Measurements from ENCODE around the gene C17orf107. TPM values are rescaled to one million over a fixed set of nuclear protein-coding genes. Genes with fewer than 3 reads are reported as not detected.

C17orf107 gene
- total and polyA plus RNA-seq, 9 of the 15 experiments (the other 6 are each of a cell fraction or from before 2014, with no cell fraction given): 0.05 to 0.29 (median 0.07) TPM; not detected in 4

DNA sequence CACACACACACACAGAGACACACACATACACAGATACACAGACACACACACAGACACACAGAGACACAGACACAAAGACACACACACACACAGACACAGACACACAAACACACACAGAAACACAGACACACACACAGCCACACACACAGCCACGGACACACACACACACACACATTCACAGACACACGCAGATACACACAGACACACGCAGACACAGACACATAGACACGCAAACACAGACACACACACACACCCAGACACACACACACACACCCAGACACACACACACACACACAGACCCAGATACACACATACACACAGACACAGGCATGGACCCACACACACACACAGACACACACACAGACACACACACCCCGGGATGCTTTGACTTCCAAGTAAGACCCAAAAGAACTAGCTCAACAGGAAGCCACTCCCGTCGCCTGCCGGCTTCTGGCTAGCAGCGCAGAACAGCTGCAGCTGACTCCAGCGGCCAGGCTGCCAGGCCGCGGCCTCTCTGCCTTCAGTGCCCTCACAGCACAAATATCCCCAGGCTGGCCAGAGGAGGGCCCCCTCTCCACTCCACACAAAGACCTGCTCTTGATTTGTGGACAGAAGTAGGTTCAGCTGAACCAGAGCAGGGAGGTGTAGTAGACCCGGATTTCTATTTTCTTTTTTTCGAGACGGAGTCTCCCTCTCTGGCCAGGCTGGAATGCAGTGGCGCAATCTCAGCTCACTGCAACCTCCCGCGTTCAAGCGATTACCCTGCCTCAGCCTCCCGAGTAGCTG, 9.6 kb downstream of the C17orf107 start (continued):
- TF ChIP-seq ZNF586 (CRISPR knock-in tag; conservative IDR thresholded peaks at IDR 0.05): no peak
- TF ChIP-seq, protein P1, sequence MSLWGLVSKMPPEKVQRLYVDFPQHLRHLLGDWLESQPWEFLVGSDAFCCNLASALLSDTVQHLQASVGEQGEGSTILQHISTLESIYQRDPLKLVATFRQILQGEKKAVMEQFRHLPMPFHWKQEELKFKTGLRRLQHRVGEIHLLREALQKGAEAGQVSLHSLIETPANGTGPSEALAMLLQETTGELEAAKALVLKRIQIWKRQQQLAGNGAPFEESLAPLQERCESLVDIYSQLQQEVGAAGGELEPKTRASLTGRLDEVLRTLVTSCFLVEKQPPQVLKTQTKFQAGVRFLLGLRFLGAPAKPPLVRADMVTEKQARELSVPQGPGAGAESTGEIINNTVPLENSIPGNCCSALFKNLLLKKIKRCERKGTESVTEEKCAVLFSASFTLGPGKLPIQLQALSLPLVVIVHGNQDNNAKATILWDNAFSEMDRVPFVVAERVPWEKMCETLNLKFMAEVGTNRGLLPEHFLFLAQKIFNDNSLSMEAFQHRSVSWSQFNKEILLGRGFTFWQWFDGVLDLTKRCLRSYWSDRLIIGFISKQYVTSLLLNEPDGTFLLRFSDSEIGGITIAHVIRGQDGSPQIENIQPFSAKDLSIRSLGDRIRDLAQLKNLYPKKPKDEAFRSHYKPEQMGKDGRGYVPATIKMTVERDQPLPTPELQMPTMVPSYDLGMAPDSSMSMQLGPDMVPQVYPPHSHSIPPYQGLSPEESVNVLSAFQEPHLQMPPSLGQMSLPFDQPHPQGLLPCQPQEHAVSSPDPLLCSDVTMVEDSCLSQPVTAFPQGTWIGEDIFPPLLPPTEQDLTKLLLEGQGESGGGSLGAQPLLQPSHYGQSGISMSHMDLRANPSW (CRISPR knock-in tag; IDR thresholded peaks at IDR 0.05): no peak
- TF ChIP-seq TAF1 (IDR thresholded peaks at IDR 0.05; ENCODE audit: control insufficient read depth, extremely low read depth, insufficient read depth, low read length, severe bottlenecking): no peak
- no peak for TF ChIP-seq TCFL5 (CRISPR knock-in tag; conservative IDR thresholded peaks at IDR 0.05)
- 0 out of 2 replicates have a peak, but pooled peaks have one; percentile 33 for TF ChIP-seq MIER1 (IDR thresholded peaks at IDR 0.05; ENCODE audit: low read depth)
- TF ChIP-seq BCL6 (CRISPR knock-in tag; IDR thresholded peaks at IDR 0.05): no peak
- TF ChIP-seq, protein P2, sequence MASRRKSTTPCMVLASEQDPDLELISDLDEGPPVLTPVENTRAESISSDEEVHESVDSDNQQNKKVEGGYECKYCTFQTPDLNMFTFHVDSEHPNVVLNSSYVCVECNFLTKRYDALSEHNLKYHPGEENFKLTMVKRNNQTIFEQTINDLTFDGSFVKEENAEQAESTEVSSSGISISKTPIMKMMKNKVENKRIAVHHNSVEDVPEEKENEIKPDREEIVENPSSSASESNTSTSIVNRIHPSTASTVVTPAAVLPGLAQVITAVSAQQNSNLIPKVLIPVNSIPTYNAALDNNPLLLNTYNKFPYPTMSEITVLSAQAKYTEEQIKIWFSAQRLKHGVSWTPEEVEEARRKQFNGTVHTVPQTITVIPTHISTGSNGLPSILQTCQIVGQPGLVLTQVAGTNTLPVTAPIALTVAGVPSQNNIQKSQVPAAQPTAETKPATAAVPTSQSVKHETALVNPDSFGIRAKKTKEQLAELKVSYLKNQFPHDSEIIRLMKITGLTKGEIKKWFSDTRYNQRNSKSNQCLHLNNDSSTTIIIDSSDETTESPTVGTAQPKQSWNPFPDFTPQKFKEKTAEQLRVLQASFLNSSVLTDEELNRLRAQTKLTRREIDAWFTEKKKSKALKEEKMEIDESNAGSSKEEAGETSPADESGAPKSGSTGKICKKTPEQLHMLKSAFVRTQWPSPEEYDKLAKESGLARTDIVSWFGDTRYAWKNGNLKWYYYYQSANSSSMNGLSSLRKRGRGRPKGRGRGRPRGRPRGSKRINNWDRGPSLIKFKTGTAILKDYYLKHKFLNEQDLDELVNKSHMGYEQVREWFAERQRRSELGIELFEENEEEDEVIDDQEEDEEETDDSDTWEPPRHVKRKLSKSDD (conservative IDR thresholded peaks at IDR 0.05; ENCODE audit: low read length): no peak
- no peak; the same call in 1 of the 2 replicates for TF ChIP-seq NCOR1 (IDR thresholded peaks at IDR 0.05)
- no peak for TF ChIP-seq RFX7 (CRISPR knock-in tag; IDR thresholded peaks at IDR 0.05)
- TF ChIP-seq ZNF253 (CRISPR knock-in tag; conservative IDR thresholded peaks at IDR 0.05): no peak
- no peak for TF ChIP-seq ATF1 (CRISPR knock-in tag; IDR thresholded peaks at IDR 0.05)
- TF ChIP-seq ATF1 (tag; IDR thresholded peaks at IDR 0.05): no peak
- TF ChIP-seq RBM14 (IDR thresholded peaks at IDR 0.05; ENCODE audit: borderline replicate concordance, insufficient read depth, low read depth, low read length): no peak
- TF ChIP-seq SRSF9 (IDR thresholded peaks at IDR 0.05; ENCODE audit: borderline replicate concordance, low read depth, low read length): no peak
- TF ChIP-seq, protein P3, sequence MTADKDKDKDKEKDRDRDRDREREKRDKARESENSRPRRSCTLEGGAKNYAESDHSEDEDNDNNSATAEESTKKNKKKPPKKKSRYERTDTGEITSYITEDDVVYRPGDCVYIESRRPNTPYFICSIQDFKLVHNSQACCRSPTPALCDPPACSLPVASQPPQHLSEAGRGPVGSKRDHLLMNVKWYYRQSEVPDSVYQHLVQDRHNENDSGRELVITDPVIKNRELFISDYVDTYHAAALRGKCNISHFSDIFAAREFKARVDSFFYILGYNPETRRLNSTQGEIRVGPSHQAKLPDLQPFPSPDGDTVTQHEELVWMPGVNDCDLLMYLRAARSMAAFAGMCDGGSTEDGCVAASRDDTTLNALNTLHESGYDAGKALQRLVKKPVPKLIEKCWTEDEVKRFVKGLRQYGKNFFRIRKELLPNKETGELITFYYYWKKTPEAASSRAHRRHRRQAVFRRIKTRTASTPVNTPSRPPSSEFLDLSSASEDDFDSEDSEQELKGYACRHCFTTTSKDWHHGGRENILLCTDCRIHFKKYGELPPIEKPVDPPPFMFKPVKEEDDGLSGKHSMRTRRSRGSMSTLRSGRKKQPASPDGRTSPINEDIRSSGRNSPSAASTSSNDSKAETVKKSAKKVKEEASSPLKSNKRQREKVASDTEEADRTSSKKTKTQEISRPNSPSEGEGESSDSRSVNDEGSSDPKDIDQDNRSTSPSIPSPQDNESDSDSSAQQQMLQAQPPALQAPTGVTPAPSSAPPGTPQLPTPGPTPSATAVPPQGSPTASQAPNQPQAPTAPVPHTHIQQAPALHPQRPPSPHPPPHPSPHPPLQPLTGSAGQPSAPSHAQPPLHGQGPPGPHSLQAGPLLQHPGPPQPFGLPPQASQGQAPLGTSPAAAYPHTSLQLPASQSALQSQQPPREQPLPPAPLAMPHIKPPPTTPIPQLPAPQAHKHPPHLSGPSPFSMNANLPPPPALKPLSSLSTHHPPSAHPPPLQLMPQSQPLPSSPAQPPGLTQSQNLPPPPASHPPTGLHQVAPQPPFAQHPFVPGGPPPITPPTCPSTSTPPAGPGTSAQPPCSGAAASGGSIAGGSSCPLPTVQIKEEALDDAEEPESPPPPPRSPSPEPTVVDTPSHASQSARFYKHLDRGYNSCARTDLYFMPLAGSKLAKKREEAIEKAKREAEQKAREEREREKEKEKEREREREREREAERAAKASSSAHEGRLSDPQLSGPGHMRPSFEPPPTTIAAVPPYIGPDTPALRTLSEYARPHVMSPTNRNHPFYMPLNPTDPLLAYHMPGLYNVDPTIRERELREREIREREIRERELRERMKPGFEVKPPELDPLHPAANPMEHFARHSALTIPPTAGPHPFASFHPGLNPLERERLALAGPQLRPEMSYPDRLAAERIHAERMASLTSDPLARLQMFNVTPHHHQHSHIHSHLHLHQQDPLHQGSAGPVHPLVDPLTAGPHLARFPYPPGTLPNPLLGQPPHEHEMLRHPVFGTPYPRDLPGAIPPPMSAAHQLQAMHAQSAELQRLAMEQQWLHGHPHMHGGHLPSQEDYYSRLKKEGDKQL (CRISPR knock-in tag; IDR thresholded peaks at IDR 0.05; ENCODE audit: borderline replicate concordance): no peak
